ENCODE results near the gene BCL11B.

Gene BCL11B

GRCh38 chr14:99156814-99157213 lies 115.2 kb downstream of the BCL11B start:
- no peak for TF ChIP-seq NFIC (IDR thresholded peaks at IDR 0.05)
- no peak for TF ChIP-seq TCF12 (IDR thresholded peaks at IDR 0.05; ENCODE audit: low read depth)
- TF ChIP-seq EGR1 (IDR thresholded peaks at IDR 0.05), result no peak
- TF ChIP-seq TEAD4 (IDR thresholded peaks at IDR 0.05), result no peak
- no peak for TF ChIP-seq CREB1 (IDR thresholded peaks at IDR 0.05; ENCODE audit: low read depth)
- TF ChIP-seq MAX (IDR thresholded peaks at IDR 0.05), result no peak
- TF ChIP-seq EP300 (IDR thresholded peaks at IDR 0.05; ENCODE audit: borderline replicate concordance), result no peak
- TF ChIP-seq TAF1 (IDR thresholded peaks at IDR 0.05; ENCODE audit: low read depth), result no peak
- TF ChIP-seq USF1 (IDR thresholded peaks at IDR 0.05), result no peak
- no peak for TF ChIP-seq ZBTB7A (IDR thresholded peaks at IDR 0.05; ENCODE audit: low read depth)
- TF ChIP-seq REST (IDR thresholded peaks at IDR 0.05; ENCODE audit: low read depth), result no peak
- TF ChIP-seq YY1 (IDR thresholded peaks at IDR 0.05; ENCODE audit: low read depth), result no peak
- no peak for TF ChIP-seq FOXM1 (IDR thresholded peaks at IDR 0.05; ENCODE audit: borderline replicate concordance, low read depth)
- no peak for TF ChIP-seq RAD21 (IDR thresholded peaks at IDR 0.05; ENCODE audit: low read depth)
- TF ChIP-seq CEBPB (IDR thresholded peaks at IDR 0.05), result no peak

- TF ChIP-seq CREB1 (IDR thresholded peaks at IDR 0.05; ENCODE audit: low read depth) (no peak), USF1 (IDR thresholded peaks at IDR 0.05) (no peak), NFIC (IDR thresholded peaks at IDR 0.05) (no peak), EP300 (IDR thresholded peaks at IDR 0.05; ENCODE audit: borderline replicate concordance) (no peak), YY1 (IDR thresholded peaks at IDR 0.05; ENCODE audit: low read depth) (no peak), TCF12 (IDR thresholded peaks at IDR 0.05; ENCODE audit: low read depth) (no peak), TAF1 (IDR thresholded peaks at IDR 0.05; ENCODE audit: low read depth) (no peak), ZBTB7A (IDR thresholded peaks at IDR 0.05; ENCODE audit: low read depth) (no peak)
Observed at GRCh38 chr14:99156090-99156425, 115.9 kb downstream of the BCL11B start.

- no peak for TF ChIP-seq CEBPB (IDR thresholded peaks at IDR 0.05)
- TF ChIP-seq TCF12 (IDR thresholded peaks at IDR 0.05; ENCODE audit: low read depth), result no peak
- no peak for TF ChIP-seq EGR1 (IDR thresholded peaks at IDR 0.05)
- no peak for TF ChIP-seq MAX (IDR thresholded peaks at IDR 0.05)
- no peak for TF ChIP-seq YY1 (IDR thresholded peaks at IDR 0.05; ENCODE audit: low read depth)
- TF ChIP-seq NFIC (IDR thresholded peaks at IDR 0.05), result no peak
- TF ChIP-seq FOXM1 (IDR thresholded peaks at IDR 0.05; ENCODE audit: borderline replicate concordance, low read depth), result no peak
- TF ChIP-seq USF1 (IDR thresholded peaks at IDR 0.05), result no peak
- no peak for TF ChIP-seq TAF1 (IDR thresholded peaks at IDR 0.05; ENCODE audit: low read depth)
- no peak for TF ChIP-seq RAD21 (IDR thresholded peaks at IDR 0.05; ENCODE audit: low read depth)
- no peak for TF ChIP-seq REST (IDR thresholded peaks at IDR 0.05; ENCODE audit: low read depth)
- no peak for TF ChIP-seq EP300 (IDR thresholded peaks at IDR 0.05; ENCODE audit: borderline replicate concordance)
- no peak for TF ChIP-seq CREB1 (IDR thresholded peaks at IDR 0.05; ENCODE audit: low read depth)
- TF ChIP-seq ZBTB7A (IDR thresholded peaks at IDR 0.05; ENCODE audit: low read depth), result no peak
- no peak for TF ChIP-seq TEAD4 (IDR thresholded peaks at IDR 0.05)
Observed at GRCh38 chr14:99155173-99156089, 116.6 kb downstream of the BCL11B start.

GRCh38 chr14:99150236-99150635 lies 121.8 kb downstream of the BCL11B start:
- no peak for TF ChIP-seq CEBPB (IDR thresholded peaks at IDR 0.05)
- no peak for TF ChIP-seq FOXM1 (IDR thresholded peaks at IDR 0.05; ENCODE audit: borderline replicate concordance, low read depth)

GRCh38 chr14:99148861-99149610 lies 123.0 kb downstream of the BCL11B start:
- no peak for TF ChIP-seq ZBTB7A (IDR thresholded peaks at IDR 0.05; ENCODE audit: low read depth)
- no peak for TF ChIP-seq REST (IDR thresholded peaks at IDR 0.05; ENCODE audit: low read depth)
- no peak for TF ChIP-seq TCF12 (IDR thresholded peaks at IDR 0.05; ENCODE audit: low read depth)
- TF ChIP-seq TEAD4 (IDR thresholded peaks at IDR 0.05), result no peak
- no peak for TF ChIP-seq EGR1 (IDR thresholded peaks at IDR 0.05)
- TF ChIP-seq EP300 (IDR thresholded peaks at IDR 0.05; ENCODE audit: borderline replicate concordance), result no peak

All from Ishikawa (cell line).